GM12878 (cell line): Measurements from ENCODE around the gene VTI1A. TPM values are rescaled to one million over a fixed set of nuclear protein-coding genes. Genes with fewer than 3 reads are reported as not detected.

Experiments
- ATAC-seq: fragments of 200-7000 bp; cut with Tn5 transposase; 3 replicates; pipeline ENCODE4 v1.9.1; 2020; ENCODE audit warnings: mild to moderate bottlenecking, moderate library complexity
- BruUV-seq: library from RNA; stranded (reverse); fragments of 400-500 nt; replicated peaks from 2 replicates; lab custom pipeline; 2021; lab: Mats Ljungman, UMichigan
- CTCF ChIA-PET: fragments of 300-600 bp; sonication (Branson Sonifier 250); formaldehyde crosslinking; extraction: SDS; loops from one replicate; lab custom pipeline; 2021; ENCODE audit warnings: inconsistent platforms; lab: Yijun Ruan, JAX
- POLR2A ChIA-PET: fragments of 350-600 bp; formaldehyde crosslinking; extraction: SDS; loops from one replicate; lab custom pipeline; 2021; ENCODE audit warnings: inconsistent platforms; lab: Charles Lee
- RAD21 ChIA-PET: fragments of 300-600 bp; sonication (Branson Sonifier 250); formaldehyde crosslinking; loops from one replicate; lab custom pipeline; 2023; ENCODE audit warnings: antibody characterized with exemption; ENCODE audit not compliant: unreplicated experiment; lab: Charles Lee
- SMC1A ChIA-PET: fragments of 300-600 bp; sonication (Branson Sonifier 250); formaldehyde crosslinking; loops from one replicate; lab custom pipeline; 2023; ENCODE audit not compliant: unreplicated experiment, uncharacterized antibody; lab: Charles Lee
- DNase-seq: peaks from one replicate; pipeline ENCODE4 v3.0.0-alpha.2; 2011; ENCODE audit warnings: low read depth, low spot score
- FAIRE-seq: peaks from 3 replicates; lab custom pipeline; 2011; peaks lifted over from hg19 to GRCh38; lab: Jason Lieb, UNC
- H2AFZ ChIP-seq: 2 replicates; pipeline ENCODE4 v1.6.0; 2011; ENCODE audit warnings: low read depth, low read length, control low read depth; ENCODE audit not compliant: control insufficient read depth
- H3K27ac ChIP-seq: 2 replicates; pipeline ENCODE4 v1.5.1; 2011; ENCODE audit warnings: control low read depth; ENCODE audit not compliant: control insufficient read depth, insufficient read depth
- H3K27me3 ChIP-seq, 2 experiments: replicated peaks in 1 of 2; 2 replicates each; pipeline versions ENCODE4 v1.6.0 to v1.6.1; 2011; ENCODE audit warnings: low read length in 1 of 2; ENCODE audit not compliant: control insufficient read depth in 2 of 2, insufficient read depth in 2 of 2
- H3K36me3 ChIP-seq, 2 experiments: 2 replicates each; pipeline ENCODE4 v1.5.1; 2011; ENCODE audit warnings: low read length in 1 of 2; ENCODE audit not compliant: control insufficient read depth in 2 of 2, insufficient read depth in 2 of 2
- H3K4me1 ChIP-seq: 2 replicates; pipeline ENCODE4 v1.6.1; 2011; ENCODE audit warnings: mild to moderate bottlenecking, low read length, moderate library complexity, mixed read lengths; ENCODE audit not compliant: control insufficient read depth, insufficient read depth
- H3K4me2 ChIP-seq: 2 replicates; pipeline ENCODE4 v1.6.0; 2011; ENCODE audit warnings: control low read depth; ENCODE audit not compliant: control insufficient read depth, insufficient read depth
- H3K4me3 ChIP-seq: fragments of 200-600 bp; sonication (generic); 2 replicates; pipeline ENCODE4 v1.5.1; 2016
- H3K79me2 ChIP-seq: 2 replicates; pipeline ENCODE4 v1.6.0; 2011; ENCODE audit warnings: low read length; ENCODE audit not compliant: control insufficient read depth, insufficient read depth
- H3K9ac ChIP-seq: 2 replicates; pipeline ENCODE4 v1.8.0; 2011; ENCODE audit warnings: low read length, control low read depth, mixed read lengths; ENCODE audit not compliant: control insufficient read depth, insufficient read depth
- H3K9me3 ChIP-seq: replicated peaks from 3 replicates; pipeline ENCODE4 v1.5.1; 2011; ENCODE audit warnings: mild to moderate bottlenecking, low read length; ENCODE audit not compliant: control insufficient read depth, insufficient read depth
- H4K20me1 ChIP-seq: 2 replicates; pipeline ENCODE4 v1.6.0; 2011; ENCODE audit not compliant: control insufficient read depth, insufficient read depth
- BCL3 ChIP-seq: IDR thresholded peaks from 2 replicates; pipeline ENCODE4 v1.6.1; 2011; ENCODE audit warnings: borderline replicate concordance, low read depth, mild to moderate bottlenecking, moderate library complexity, low read length; ENCODE audit not compliant: insufficient read depth, poor library complexity, severe bottlenecking
- E2F4 ChIP-seq: IDR thresholded peaks from 2 replicates; pipeline ENCODE4 v1.6.1; 2012; ENCODE audit warnings: low read depth, low read length, improper control_type of control experiment
- IRF4 ChIP-seq: IDR thresholded peaks from 2 replicates; pipeline ENCODE4 v1.6.1; 2011; ENCODE audit warnings: low read depth, low read length
- IRF5 ChIP-seq: fragments of 450-650 bp; IDR thresholded peaks from 2 replicates; pipeline ENCODE4 v1.6.1; 2017; ENCODE audit warnings: borderline replicate concordance
- LARP7 ChIP-seq: fragments of 450-650 bp; IDR thresholded peaks from 2 replicates; pipeline ENCODE4 v1.6.1; 2017; ENCODE audit warnings: mild to moderate bottlenecking
- MTA2 ChIP-seq: fragments of 450-650 bp; IDR thresholded peaks from 2 replicates; pipeline ENCODE4 v1.6.1; 2016; ENCODE audit warnings: low read depth, mild to moderate bottlenecking, moderate library complexity
- RELA ChIP-seq: fragments of 450-650 bp; IDR thresholded peaks from 2 replicates; pipeline ENCODE4 v1.8.0; 2014; ENCODE audit warnings: borderline replicate concordance; ENCODE audit not compliant: partially characterized antibody
- SMAD1 ChIP-seq: fragments of 450-650 bp; IDR thresholded peaks from 2 replicates; pipeline ENCODE4 v1.6.1; 2018; ENCODE audit warnings: mild to moderate bottlenecking, low read depth; ENCODE audit not compliant: partially characterized antibody
- WGBS: methylation state at CpG from one replicate; pipeline ENCODE4 v1.1.6; 2016; ENCODE audit warnings: low lambda C conversion rate; ENCODE audit not compliant: insufficient replicate concordance, insufficient coverage; ENCODE audit errors: missing lambda C conversion rate; 5-methylcytosine and 5-hydroxymethylcytosine counted together
- in situ Hi-C: fragments of 300-500 bp; cut with MboI; formaldehyde crosslinking; loops from 9 replicates; pipeline ENCODE4 v1.14.3; 2018; ENCODE audit warnings: mixed read lengths
- intact Hi-C: fragments of 100-400 bp; cut with micrococcal nuclease; formaldehyde crosslinking; loops from one replicate; pipeline ENCODE4 v1.14.2; 2022; ENCODE audit not compliant: unreplicated experiment
- polyA plus RNA-seq, 11 experiments: library from polyadenylated mRNA; depleted of rRNA in 4 of 11; unstranded in 6 of 11; stranded (reverse) in 5 of 11; fragments of >200 nt; fragmentation: Nextera tagmentation in 4 of 11; fragmentation: Illumina TruSeq in 1 of 11; extraction: Ambion mirVana in 4 of 11; extraction: Trizol in 1 of 11; gene quantifications; 1 replicate in 1 of 11; 2 replicates in 10 of 11; pipeline versions ENCODE4 v1.2.1 to v1.2.3, GENCODE V29; 2011 to 2016; ENCODE audit warnings: inconsistent platforms in 2 of 11, missing spikeins in 2 of 11, low read depth in 1 of 11
- total RNA-seq, 4 experiments: library from RNA; depleted of rRNA in 3 of 4; stranded (reverse); fragments of >200 nt in 3 of 4; fragmentation: Illumina TruSeq in 1 of 4; extraction: Trizol in 1 of 4; gene quantifications; 2 replicates each; pipeline versions ENCODE4 v1.2.1 to v1.2.3, GENCODE V29; 2013 to 2021
- TF ChIP-seq, protein P1 (sequence below): fragments of 450-650 bp; IDR thresholded peaks from 2 replicates; pipeline ENCODE4 v1.6.1; 2018; ENCODE audit warnings: mild to moderate bottlenecking, low read depth, moderate library complexity; ENCODE audit not compliant: partially characterized antibody

The VTI1A gene
- total and polyA plus RNA-seq, 10 of the 15 experiments (the other 5 are each of a cell fraction or from before 2014, with no cell fraction given), result 12.4 to 43.2 (median 27.5) TPM

GRCh38 chr10:112585960-112586359 is 138.9 kb downstream of the VTI1A start:
- Histone ChIP-seq H3K4me1 (no peaks in the 10 kb centered on the region), H3K4me3 (no peak overlapping the region), H3K9ac (no peak overlapping the region), H3K27me3 (no peaks in the 10 kb centered on the region), H4K20me1 (no peaks in the 10 kb centered on the region), H2AFZ (no peak overlapping the region), H3K4me2 (no peak overlapping the region), H3K79me2 (no peaks in the 10 kb centered on the region), H3K36me3 (no peaks in the 10 kb centered on the region), H3K9me3 (no peaks in the 10 kb centered on the region), H3K27ac (no peak overlapping the region)
- in situ Hi-C loops (no loop called here), intact Hi-C loops (no loop called here)
- no peak for ATAC-seq
- WGBS, result 61% methylated on average over 5 of the region's 5 CpGs
- SMC1A ChIA-PET, result no interaction called here
- RAD21 ChIA-PET, result interaction anchor here (0.7 kb wide), 1 partner anchor 292 kb away, joined by 5 read pairs; no protein-coding TSS in a partner anchor
- no TSS peak for BruUV-seq
- TF ChIP-seq SMAD1 (no peak), IRF5 (no peak), IRF4 (no peak), MTA2 (no peak), LARP7 (no peak), RELA (no peak), E2F4 (no peak), BCL3 (no peak)
- TF ChIP-seq, protein P1, sequence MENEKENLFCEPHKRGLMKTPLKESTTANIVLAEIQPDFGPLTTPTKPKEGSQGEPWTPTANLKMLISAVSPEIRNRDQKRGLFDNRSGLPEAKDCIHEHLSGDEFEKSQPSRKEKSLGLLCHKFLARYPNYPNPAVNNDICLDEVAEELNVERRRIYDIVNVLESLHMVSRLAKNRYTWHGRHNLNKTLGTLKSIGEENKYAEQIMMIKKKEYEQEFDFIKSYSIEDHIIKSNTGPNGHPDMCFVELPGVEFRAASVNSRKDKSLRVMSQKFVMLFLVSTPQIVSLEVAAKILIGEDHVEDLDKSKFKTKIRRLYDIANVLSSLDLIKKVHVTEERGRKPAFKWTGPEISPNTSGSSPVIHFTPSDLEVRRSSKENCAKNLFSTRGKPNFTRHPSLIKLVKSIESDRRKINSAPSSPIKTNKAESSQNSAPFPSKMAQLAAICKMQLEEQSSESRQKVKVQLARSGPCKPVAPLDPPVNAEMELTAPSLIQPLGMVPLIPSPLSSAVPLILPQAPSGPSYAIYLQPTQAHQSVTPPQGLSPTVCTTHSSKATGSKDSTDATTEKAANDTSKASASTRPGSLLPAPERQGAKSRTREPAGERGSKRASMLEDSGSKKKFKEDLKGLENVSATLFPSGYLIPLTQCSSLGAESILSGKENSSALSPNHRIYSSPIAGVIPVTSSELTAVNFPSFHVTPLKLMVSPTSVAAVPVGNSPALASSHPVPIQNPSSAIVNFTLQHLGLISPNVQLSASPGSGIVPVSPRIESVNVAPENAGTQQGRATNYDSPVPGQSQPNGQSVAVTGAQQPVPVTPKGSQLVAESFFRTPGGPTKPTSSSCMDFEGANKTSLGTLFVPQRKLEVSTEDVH, result no peak
- no peak for FAIRE-seq
- CTCF ChIA-PET, result interaction anchor here (0.9 kb wide), 1 partner anchor 21 kb away, joined by 3 read pairs; no protein-coding TSS in a partner anchor
- no peak for DNase-seq
- POLR2A ChIA-PET, result no interaction called here
